Hepatocyte (in vitro differentiated cells): ENCODE results near the gene ESPNL.

Experiments
- EZH2 ChIP-seq: fragments of 200-600 bp; sonication (generic); IDR thresholded peaks from 2 replicates; pipeline ENCODE4 v1.6.1; 2016; ENCODE audit warnings: antibody characterized with exemption, mild to moderate bottlenecking, borderline replicate concordance
- TF ChIP-seq, protein P1 (sequence below): fragments of 200-600 bp; sonication (generic); IDR thresholded peaks from 2 replicates; pipeline ENCODE4 v1.5.1; 2016; ENCODE audit warnings: antibody characterized with exemption, mild to moderate bottlenecking; ENCODE audit not compliant: poor library complexity

DNA sequence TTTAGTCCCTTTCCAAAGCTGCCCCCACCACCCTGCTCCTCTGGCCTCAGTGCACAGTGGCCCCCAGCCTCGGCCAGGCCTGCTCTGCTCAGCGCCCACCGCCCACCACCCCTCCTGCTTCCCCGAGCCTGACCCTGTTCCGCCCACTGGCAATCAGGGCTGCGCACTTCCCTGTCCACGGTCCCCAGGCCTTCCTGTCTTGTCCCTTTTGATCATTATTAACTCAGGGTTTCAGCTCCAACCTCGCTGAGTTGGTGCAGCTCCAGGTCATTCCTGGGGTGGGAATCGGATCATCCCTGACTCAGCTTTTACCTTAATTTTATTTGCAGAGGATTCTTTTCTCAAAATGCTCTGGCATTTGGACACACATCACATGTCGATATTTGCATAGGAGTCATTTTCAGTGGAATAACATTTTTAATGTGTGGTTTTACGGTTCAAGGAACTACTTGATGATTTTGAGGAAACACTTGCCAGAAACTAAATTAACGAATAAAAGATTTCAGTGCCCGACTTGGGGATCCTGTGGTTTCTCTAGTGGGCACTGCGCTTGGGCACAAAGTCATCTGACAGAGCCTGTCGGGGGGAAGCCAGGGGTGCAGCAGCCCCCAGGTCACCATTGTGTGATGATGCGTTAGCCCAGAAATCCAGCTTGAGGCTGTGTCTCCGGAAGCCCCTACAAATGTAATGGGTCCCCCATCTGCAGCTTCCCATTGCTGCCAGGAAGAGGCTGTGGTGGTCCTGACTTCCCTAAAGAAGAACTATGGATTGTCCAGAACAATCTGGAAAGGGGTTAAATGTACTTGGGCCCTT lies 1.0 kb upstream of the ESPNL start:
- TF ChIP-seq, protein P1, sequence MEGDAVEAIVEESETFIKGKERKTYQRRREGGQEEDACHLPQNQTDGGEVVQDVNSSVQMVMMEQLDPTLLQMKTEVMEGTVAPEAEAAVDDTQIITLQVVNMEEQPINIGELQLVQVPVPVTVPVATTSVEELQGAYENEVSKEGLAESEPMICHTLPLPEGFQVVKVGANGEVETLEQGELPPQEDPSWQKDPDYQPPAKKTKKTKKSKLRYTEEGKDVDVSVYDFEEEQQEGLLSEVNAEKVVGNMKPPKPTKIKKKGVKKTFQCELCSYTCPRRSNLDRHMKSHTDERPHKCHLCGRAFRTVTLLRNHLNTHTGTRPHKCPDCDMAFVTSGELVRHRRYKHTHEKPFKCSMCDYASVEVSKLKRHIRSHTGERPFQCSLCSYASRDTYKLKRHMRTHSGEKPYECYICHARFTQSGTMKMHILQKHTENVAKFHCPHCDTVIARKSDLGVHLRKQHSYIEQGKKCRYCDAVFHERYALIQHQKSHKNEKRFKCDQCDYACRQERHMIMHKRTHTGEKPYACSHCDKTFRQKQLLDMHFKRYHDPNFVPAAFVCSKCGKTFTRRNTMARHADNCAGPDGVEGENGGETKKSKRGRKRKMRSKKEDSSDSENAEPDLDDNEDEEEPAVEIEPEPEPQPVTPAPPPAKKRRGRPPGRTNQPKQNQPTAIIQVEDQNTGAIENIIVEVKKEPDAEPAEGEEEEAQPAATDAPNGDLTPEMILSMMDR = no peak
- TF ChIP-seq EZH2 = no peak
